Measurements from ENCODE around the gene NEK1.

Gene NEK1

GRCh38 chr4:169398316-169398715 is 214.1 kb downstream of the NEK1 start:
- Histone ChIP-seq H2AFZ (ENCODE audit: low read depth, low read length) (no peak overlapping the region), H3K4me1 (ENCODE audit: insufficient read depth, low read length) (no peaks in the 10 kb centered on the region), H3K4me3 (ENCODE audit: low read depth in 1 of 2, low read length in 2 of 2) (no peak overlapping the region), H3K36me3 (ENCODE audit: insufficient read depth, low read length) (peaks cover 3% of the 10 kb centered on the region; the same call in 1 of the 2 replicates), H3K9me3 (ENCODE audit: insufficient read depth, low read length, severe bottlenecking) (no peaks in the 10 kb centered on the region), H3K79me2 (ENCODE audit: insufficient read depth, low read length) (no peaks in the 10 kb centered on the region), H3K4me2 (ENCODE audit: insufficient read depth, low read length) (no peak overlapping the region), H4K20me1 (ENCODE audit: insufficient read depth, low read length) (no peaks in the 10 kb centered on the region), H3K27ac (ENCODE audit: low read length) (no peak overlapping the region), H3K27me3 (ENCODE audit: insufficient read depth, low read length, poor library complexity) (no peaks in the 10 kb centered on the region), H3K9ac (ENCODE audit: low read depth, low read length) (no peak overlapping the region)
- ATAC-seq (ENCODE audit: insufficient read depth, low read depth) = no peak
- TF ChIP-seq EZH2 (IDR thresholded peaks at IDR 0.05; ENCODE audit: borderline replicate concordance, low read depth, low read length, severe bottlenecking) = no peak
- no peak for TF ChIP-seq CTCF (IDR thresholded peaks at IDR 0.05; ENCODE audit: borderline replicate concordance, extremely low read depth, low read length, poor library complexity, severe bottlenecking)
- DNase-seq = no peak

GRCh38 chr4:169397762-169398161 is 214.6 kb downstream of the NEK1 start:
- no peak overlapping the region for H3K4me2 ChIP-seq (ENCODE audit: insufficient read depth, low read length)
- ATAC-seq (ENCODE audit: insufficient read depth, low read depth) = no peak
- no peaks in the 10 kb centered on the region for H3K27me3 ChIP-seq (ENCODE audit: insufficient read depth, low read length, poor library complexity)
- no peak overlapping the region for H3K4me3 ChIP-seq (ENCODE audit: low read depth in 1 of 2, low read length in 2 of 2)
- no peaks in the 10 kb centered on the region for H4K20me1 ChIP-seq (ENCODE audit: insufficient read depth, low read length)
- H3K79me2 ChIP-seq (ENCODE audit: insufficient read depth, low read length) = no peaks in the 10 kb centered on the region
- no peak overlapping the region for H3K27ac ChIP-seq (ENCODE audit: low read length)
- TF ChIP-seq EZH2 (IDR thresholded peaks at IDR 0.05; ENCODE audit: borderline replicate concordance, low read depth, low read length, severe bottlenecking) = no peak
- TF ChIP-seq CTCF (IDR thresholded peaks at IDR 0.05; ENCODE audit: borderline replicate concordance, extremely low read depth, low read length, poor library complexity, severe bottlenecking) = no peak
- H3K36me3 ChIP-seq (ENCODE audit: insufficient read depth, low read length) = peaks cover 3% of the 10 kb centered on the region; the same call in 1 of the 2 replicates
- no peak for DNase-seq
- H3K9ac ChIP-seq (ENCODE audit: low read depth, low read length) = no peak overlapping the region
- no peak overlapping the region for H2AFZ ChIP-seq (ENCODE audit: low read depth, low read length)
- H3K4me1 ChIP-seq (ENCODE audit: insufficient read depth, low read length) = no peaks in the 10 kb centered on the region
- no peaks in the 10 kb centered on the region for H3K9me3 ChIP-seq (ENCODE audit: insufficient read depth, low read length, severe bottlenecking)

GRCh38 chr4:169385376-169385775 is 227.0 kb downstream of the NEK1 start:
- Histone ChIP-seq H3K27ac (ENCODE audit: low read length) (no peak overlapping the region), H3K9me3 (ENCODE audit: insufficient read depth, low read length, severe bottlenecking) (no peaks in the 10 kb centered on the region), H4K20me1 (ENCODE audit: insufficient read depth, low read length) (no peaks in the 10 kb centered on the region), H3K4me1 (ENCODE audit: insufficient read depth, low read length) (no peaks in the 10 kb centered on the region), H3K4me3 (ENCODE audit: low read depth in 1 of 2, low read length in 2 of 2) (no peak overlapping the region), H3K36me3 (ENCODE audit: insufficient read depth, low read length) (no peaks in the 10 kb centered on the region), H3K4me2 (ENCODE audit: insufficient read depth, low read length) (no peak overlapping the region), H2AFZ (ENCODE audit: low read depth, low read length) (no peak overlapping the region), H3K9ac (ENCODE audit: low read depth, low read length) (no peak overlapping the region), H3K27me3 (ENCODE audit: insufficient read depth, low read length, poor library complexity) (no peaks in the 10 kb centered on the region), H3K79me2 (ENCODE audit: insufficient read depth, low read length) (no peaks in the 10 kb centered on the region)
- ATAC-seq (ENCODE audit: insufficient read depth, low read depth) (no peak), DNase-seq (no peak)
- no peak for TF ChIP-seq CTCF (IDR thresholded peaks at IDR 0.05; ENCODE audit: borderline replicate concordance, extremely low read depth, low read length, poor library complexity, severe bottlenecking)
- TF ChIP-seq EZH2 (IDR thresholded peaks at IDR 0.05; ENCODE audit: borderline replicate concordance, low read depth, low read length, severe bottlenecking) = no peak

GRCh38 chr4:169384779-169385178 is 227.6 kb downstream of the NEK1 start:
- Histone ChIP-seq H3K27ac (ENCODE audit: low read length) (no peak overlapping the region), H3K36me3 (ENCODE audit: insufficient read depth, low read length) (no peaks in the 10 kb centered on the region)
- ATAC-seq (ENCODE audit: insufficient read depth, low read depth) = no peak

More at GRCh38 chr4:169384779-169385178, 227.6 kb downstream of the NEK1 start:
- no peaks in the 10 kb centered on the region for H3K4me1 ChIP-seq (ENCODE audit: insufficient read depth, low read length)
- H3K79me2 ChIP-seq (ENCODE audit: insufficient read depth, low read length) = no peaks in the 10 kb centered on the region
- no peak for DNase-seq
- H2AFZ ChIP-seq (ENCODE audit: low read depth, low read length) = no peak overlapping the region
- no peak overlapping the region for H3K4me2 ChIP-seq (ENCODE audit: insufficient read depth, low read length)
- no peak for TF ChIP-seq CTCF (IDR thresholded peaks at IDR 0.05; ENCODE audit: borderline replicate concordance, extremely low read depth, low read length, poor library complexity, severe bottlenecking)
- TF ChIP-seq EZH2 (IDR thresholded peaks at IDR 0.05; ENCODE audit: borderline replicate concordance, low read depth, low read length, severe bottlenecking) = no peak
- no peaks in the 10 kb centered on the region for H4K20me1 ChIP-seq (ENCODE audit: insufficient read depth, low read length)
- H3K9ac ChIP-seq (ENCODE audit: low read depth, low read length) = no peak overlapping the region
- H3K9me3 ChIP-seq (ENCODE audit: insufficient read depth, low read length, severe bottlenecking) = no peaks in the 10 kb centered on the region
- H3K27me3 ChIP-seq (ENCODE audit: insufficient read depth, low read length, poor library complexity) = no peaks in the 10 kb centered on the region
- no peak overlapping the region for H3K4me3 ChIP-seq (ENCODE audit: low read depth in 1 of 2, low read length in 2 of 2)
